NB4 (cell line): ENCODE results near the gene H2AZ1.

Source experiments
- CTCF ChIP-seq: IDR thresholded peaks from one replicate; pipeline ENCODE4 v1.5.1; 2012; ENCODE audit warnings: low read depth, low read length
- MAX ChIP-seq: IDR thresholded peaks from 2 replicates; pipeline ENCODE4 v1.6.1; 2011; ENCODE audit warnings: low read depth, low read length
- POLR2A ChIP-seq: IDR thresholded peaks from 2 replicates; pipeline ENCODE4 v1.6.1; 2011; ENCODE audit warnings: mild to moderate bottlenecking; ENCODE audit not compliant: insufficient read length; ENCODE audit errors: extremely low read depth

GRCh38 chr4:99979872-99980271 lies 29.8 kb upstream of the H2AZ1 start:
- no peak for TF ChIP-seq CTCF
- no peak for TF ChIP-seq MAX
- TF ChIP-seq POLR2A: no peak
